ENCODE data around the gene PCNA.
A peak's percentile ranks its signal among the peaks of the same experiment; 100 is the strongest.

The PCNA gene

GRCh38 chr20:5118220-5119142, 1.3 kb downstream of the PCNA start:
- H2AFZ ChIP-seq (ENCODE audit: low read depth, low read length, severe bottlenecking) = no peak overlapping the region
- peak overlapping the region; percentile 80 for H3K4me2 ChIP-seq (ENCODE audit: low read depth, low read length, poor library complexity, severe bottlenecking)
- TF ChIP-seq EZH2phosphoT487 (conservative IDR thresholded peaks at IDR 0.05; ENCODE audit: low read length) (no peak), CTCF (IDR thresholded peaks at IDR 0.05; ENCODE audit: insufficient read depth, low read length, poor library complexity, severe bottlenecking) (no peak)
- H3K27me3 ChIP-seq (ENCODE audit: low read length) = no peaks in the 10 kb centered on the region
- no peaks in the 10 kb centered on the region for H3K9me2 ChIP-seq (replicated peaks; ENCODE audit: insufficient read depth, low read length)
- H3F3A ChIP-seq (ENCODE audit: insufficient read depth) = peaks cover 70% of the 10 kb centered on the region
- H3K27ac ChIP-seq (ENCODE audit: low read depth, low read length) = peak overlapping the region; percentile 92
- H3K9me3 ChIP-seq (ENCODE audit: insufficient read depth, low read length) = no peaks in the 10 kb centered on the region
- peaks cover 39% of the 10 kb centered on the region for H3K79me2 ChIP-seq (ENCODE audit: insufficient read depth, low read length)
- H4K20me1 ChIP-seq (ENCODE audit: low read depth, low read length) = peaks cover 19% of the 10 kb centered on the region
- H3K4me3 ChIP-seq (ENCODE audit: insufficient read depth, low read length, poor library complexity, severe bottlenecking) = peak overlapping the region; percentile 95
- peaks cover 50% of the 10 kb centered on the region for H3K36me3 ChIP-seq (ENCODE audit: low read length)
- peak overlapping the region; percentile 98 for H3K9ac ChIP-seq (ENCODE audit: low read length)

- Histone ChIP-seq H3K27me3 (ENCODE audit: low read length) (no peaks in the 10 kb centered on the region), H3K4me3 (ENCODE audit: insufficient read depth, low read length, poor library complexity, severe bottlenecking) (no peak overlapping the region), H3K79me2 (ENCODE audit: insufficient read depth, low read length) (peaks cover 44% of the 10 kb centered on the region), H3F3A (ENCODE audit: insufficient read depth) (peaks cover 84% of the 10 kb centered on the region), H3K36me3 (ENCODE audit: low read length) (peaks cover 50% of the 10 kb centered on the region), H3K9me3 (ENCODE audit: insufficient read depth, low read length) (no peaks in the 10 kb centered on the region), H3K4me2 (ENCODE audit: low read depth, low read length, poor library complexity, severe bottlenecking) (peak overlapping the region; percentile 80), H2AFZ (ENCODE audit: low read depth, low read length, severe bottlenecking) (no peak overlapping the region), H4K20me1 (ENCODE audit: low read depth, low read length) (peaks cover 19% of the 10 kb centered on the region), H3K9ac (ENCODE audit: low read length) (peak overlapping the region; percentile 98), H3K27ac (ENCODE audit: low read depth, low read length) (peak overlapping the region; percentile 92; the same call in 1 of the 2 replicates), H3K9me2 (replicated peaks; ENCODE audit: insufficient read depth, low read length) (no peaks in the 10 kb centered on the region)
- no peak for TF ChIP-seq CTCF (IDR thresholded peaks at IDR 0.05; ENCODE audit: insufficient read depth, low read length, poor library complexity, severe bottlenecking)
- no peak for TF ChIP-seq EZH2phosphoT487 (conservative IDR thresholded peaks at IDR 0.05; ENCODE audit: low read length)
Observed at GRCh38 chr20:5116875-5117274, 2.9 kb downstream of the PCNA start.

GRCh38 chr20:5114403-5114802, 5.4 kb downstream of the PCNA start:
- Histone ChIP-seq H3K79me2 (ENCODE audit: insufficient read depth, low read length) (peaks cover 49% of the 10 kb centered on the region), H3K9ac (ENCODE audit: low read length) (peak overlapping the region; percentile 7; the same call in 1 of the 2 replicates), H3K9me2 (replicated peaks; ENCODE audit: insufficient read depth, low read length) (no peaks in the 10 kb centered on the region), H3K4me2 (ENCODE audit: low read depth, low read length, poor library complexity, severe bottlenecking) (peak overlapping the region; percentile 80), H3F3A (ENCODE audit: insufficient read depth) (peaks cover 70% of the 10 kb centered on the region), H3K27me3 (ENCODE audit: low read length) (no peaks in the 10 kb centered on the region), H3K4me3 (ENCODE audit: insufficient read depth, low read length, poor library complexity, severe bottlenecking) (no peak overlapping the region), H3K27ac (ENCODE audit: low read depth, low read length) (no peak overlapping the region; the same call in 1 of the 2 replicates), H4K20me1 (ENCODE audit: low read depth, low read length) (peaks cover 19% of the 10 kb centered on the region), H3K36me3 (ENCODE audit: low read length) (peaks cover 50% of the 10 kb centered on the region), H2AFZ (ENCODE audit: low read depth, low read length, severe bottlenecking) (no peak overlapping the region), H3K9me3 (ENCODE audit: insufficient read depth, low read length) (no peaks in the 10 kb centered on the region)
- no peak for TF ChIP-seq CTCF (IDR thresholded peaks at IDR 0.05; ENCODE audit: insufficient read depth, low read length, poor library complexity, severe bottlenecking)
- TF ChIP-seq EZH2phosphoT487 (conservative IDR thresholded peaks at IDR 0.05; ENCODE audit: low read length) = no peak
